GM21360 (cell line): ENCODE results near the gene USP1.

ENCODE experiments used
- ATAC-seq: cut with Tn5 transposase; IDR thresholded peaks from one replicate; pipeline ENCODE4 v1.9.1; 2021; ENCODE audit warnings: mild to moderate bottlenecking, moderate library complexity; ENCODE audit not compliant: unreplicated experiment

USP1 gene

GRCh38 chr1:62425041-62425440 is 11.8 kb upstream of the USP1 start:
- ATAC-seq, result no peak

- ATAC-seq, result no peak
Measured at GRCh38 chr1:62426237-62426636, 10.6 kb upstream of the USP1 start.

- ATAC-seq, result no peak
Measured at GRCh38 chr1:62426794-62427193, 10.1 kb upstream of the USP1 start.

GRCh38 chr1:62428351-62428750 is 8.5 kb upstream of the USP1 start:
- no peak for ATAC-seq

GRCh38 chr1:62429581-62429980 is 7.3 kb upstream of the USP1 start:
- ATAC-seq, result no peak

- ATAC-seq, result no peak
Measured at GRCh38 chr1:62433861-62434617, 2.8 kb upstream of the USP1 start.

- no peak for ATAC-seq
Measured at GRCh38 chr1:62434618-62435001, 2.2 kb upstream of the USP1 start.

GRCh38 chr1:62435231-62436038 is 1.4 kb upstream of the USP1 start:
- no peak for ATAC-seq

GRCh38 chr1:62436039-62436465 is 797 bp upstream of the USP1 start:
- ATAC-seq, result no peak

- ATAC-seq, result no peak
Measured at GRCh38 chr1:62437273-62437940, 558 bp downstream of the USP1 start.

- no peak for ATAC-seq
Measured at GRCh38 chr1:62438163-62438562, 1.3 kb downstream of the USP1 start.

- ATAC-seq, result peak; percentile 24
Measured at GRCh38 chr1:62439652-62440371, 3.0 kb downstream of the USP1 start.

- ATAC-seq, result no peak
Measured at GRCh38 chr1:62444701-62445100, 7.9 kb downstream of the USP1 start.

GRCh38 chr1:62448221-62448933 is 11.5 kb downstream of the USP1 start:
- no peak for ATAC-seq

GRCh38 chr1:62450301-62450700 is 13.5 kb downstream of the USP1 start:
- no peak for ATAC-seq

- ATAC-seq, result no peak
Measured at GRCh38 chr1:62452951-62453350, 16.1 kb downstream of the USP1 start.

- no peak for ATAC-seq
Measured at GRCh38 chr1:62457955-62458354, 21.1 kb downstream of the USP1 start.

GRCh38 chr1:62462370-62462769 is 25.5 kb downstream of the USP1 start:
- no peak for ATAC-seq

GRCh38 chr1:62467092-62467491 is 30.2 kb downstream of the USP1 start:
- ATAC-seq, result no peak

- no peak for ATAC-seq
Measured at GRCh38 chr1:62476525-62477219, 39.8 kb downstream of the USP1 start.
